ENCODE results near the gene EGR4.

DNA sequence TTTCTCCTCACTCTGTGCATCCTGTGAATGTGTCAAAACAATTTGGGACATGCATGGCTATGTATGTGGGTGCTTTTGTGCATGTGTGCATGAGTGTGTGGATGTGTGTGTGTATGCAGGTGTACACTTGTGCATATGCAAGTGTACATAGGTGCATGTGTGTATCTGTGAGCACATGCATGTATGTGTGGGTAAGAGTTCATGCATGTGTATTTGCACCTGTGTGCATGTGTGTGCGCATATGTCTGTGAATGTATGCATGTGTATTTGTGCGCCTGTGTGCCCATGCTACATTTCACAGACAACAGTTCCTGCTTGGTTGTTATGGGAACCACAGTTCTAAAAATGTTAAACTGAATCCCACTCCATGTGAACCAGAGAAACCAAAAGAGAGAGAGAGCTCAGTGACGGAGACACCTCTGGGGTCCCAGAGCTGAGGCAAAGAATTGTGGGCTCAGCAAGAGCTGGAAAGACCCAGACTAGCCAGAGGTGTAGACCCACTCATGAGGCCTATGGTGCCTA is 7.2 kb downstream of the EGR4 start:
- no peak for TF ChIP-seq POLR2A (IDR thresholded peaks at IDR 0.05)
- TF ChIP-seq, protein P1, sequence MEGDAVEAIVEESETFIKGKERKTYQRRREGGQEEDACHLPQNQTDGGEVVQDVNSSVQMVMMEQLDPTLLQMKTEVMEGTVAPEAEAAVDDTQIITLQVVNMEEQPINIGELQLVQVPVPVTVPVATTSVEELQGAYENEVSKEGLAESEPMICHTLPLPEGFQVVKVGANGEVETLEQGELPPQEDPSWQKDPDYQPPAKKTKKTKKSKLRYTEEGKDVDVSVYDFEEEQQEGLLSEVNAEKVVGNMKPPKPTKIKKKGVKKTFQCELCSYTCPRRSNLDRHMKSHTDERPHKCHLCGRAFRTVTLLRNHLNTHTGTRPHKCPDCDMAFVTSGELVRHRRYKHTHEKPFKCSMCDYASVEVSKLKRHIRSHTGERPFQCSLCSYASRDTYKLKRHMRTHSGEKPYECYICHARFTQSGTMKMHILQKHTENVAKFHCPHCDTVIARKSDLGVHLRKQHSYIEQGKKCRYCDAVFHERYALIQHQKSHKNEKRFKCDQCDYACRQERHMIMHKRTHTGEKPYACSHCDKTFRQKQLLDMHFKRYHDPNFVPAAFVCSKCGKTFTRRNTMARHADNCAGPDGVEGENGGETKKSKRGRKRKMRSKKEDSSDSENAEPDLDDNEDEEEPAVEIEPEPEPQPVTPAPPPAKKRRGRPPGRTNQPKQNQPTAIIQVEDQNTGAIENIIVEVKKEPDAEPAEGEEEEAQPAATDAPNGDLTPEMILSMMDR (IDR thresholded peaks at IDR 0.05) = no peak

Data from uterus (tissue), 2 donors.